Measurements from ENCODE around the gene AIM2. TPM values are rescaled to one million over a fixed set of nuclear protein-coding genes. Genes with fewer than 3 reads are reported as not detected.

AIM2 gene
- total RNA-seq, 6 donors from 2014 or later: 0.80 to 5.5 (median 2.7) TPM; not detected in 1

- ATAC-seq (ENCODE audit: low FRiP score in 2 of 2) (no peak), DNase-seq (no peak)
- Histone ChIP-seq H3K9me3 (no peaks in the 10 kb centered on the region), H3K4me3 (no peak overlapping the region), H3K36me3 (no peaks in the 10 kb centered on the region), H3K4me1 (no peaks in the 10 kb centered on the region), H3K27me3 (no peaks in the 10 kb centered on the region), H3K27ac (no peak overlapping the region)
- no peak for TF ChIP-seq POLR2A (IDR thresholded peaks at IDR 0.05)
- no peak for TF ChIP-seq CTCF (IDR thresholded peaks at IDR 0.05)
- no peak for TF ChIP-seq EP300 (IDR thresholded peaks at IDR 0.05)
- WGBS, 2 donors: 89 to 90% methylated on average over 1 of the region's 1 CpG
These were observed 6.4 kb upstream of the AIM2 start for GRCh38 chr1:159083013-159083412.

GRCh38 chr1:159081626-159082025, 5.1 kb upstream of the AIM2 start:
- no peaks in the 10 kb centered on the region for H3K27me3 ChIP-seq
- TF ChIP-seq EP300 (IDR thresholded peaks at IDR 0.05): no peak
- TF ChIP-seq POLR2A (IDR thresholded peaks at IDR 0.05): no peak
- no peak for TF ChIP-seq POLR2AphosphoS5 (IDR thresholded peaks at IDR 0.05)
- TF ChIP-seq CTCF (IDR thresholded peaks at IDR 0.05): no peak
- ATAC-seq (ENCODE audit: low FRiP score in 2 of 2): no peak
- H3K27ac ChIP-seq: no peak overlapping the region
- H3K36me3 ChIP-seq: no peaks in the 10 kb centered on the region
- no peak for DNase-seq
- 68 to 72% methylated on average over 1 of the region's 1 CpG for WGBS, 2 donors
- no peaks in the 10 kb centered on the region for H3K4me1 ChIP-seq
- H3K9me3 ChIP-seq: no peaks in the 10 kb centered on the region
- no peak overlapping the region for H3K4me3 ChIP-seq

- no peaks in the 10 kb centered on the region for H3K27me3 ChIP-seq
- H3K4me1 ChIP-seq: no peaks in the 10 kb centered on the region
- no peak for DNase-seq
- no peak for ATAC-seq (ENCODE audit: low FRiP score in 2 of 2)
- WGBS, 2 donors: 85 to 86% methylated on average over 1 of the region's 1 CpG
- no peaks in the 10 kb centered on the region for H3K36me3 ChIP-seq
- H3K4me3 ChIP-seq: no peak overlapping the region
- TF ChIP-seq POLR2A (IDR thresholded peaks at IDR 0.05): no peak
- no peaks in the 10 kb centered on the region for H3K9me3 ChIP-seq
- H3K27ac ChIP-seq: no peak overlapping the region
These were observed 3.0 kb upstream of the AIM2 start for GRCh38 chr1:159079525-159079924.

- Histone ChIP-seq H3K4me1 (no peaks in the 10 kb centered on the region), H3K4me3 (peak overlapping the region in 1 of 4 donors; percentile 16), H3K27me3 (no peaks in the 10 kb centered on the region), H3K9me3 (no peaks in the 10 kb centered on the region), H3K27ac (peak overlapping the region; percentile 73 to 80 (median 78)), H3K36me3 (no peaks in the 10 kb centered on the region)
- ATAC-seq (ENCODE audit: low FRiP score in 2 of 2) (peak; percentile 74 to 83), DNase-seq (peak in 1 of 2 donors; percentile 70)
- TF ChIP-seq POLR2AphosphoS5 (IDR thresholded peaks at IDR 0.05): no peak
- peak in 1 of 6 experiments; percentile 12 for TF ChIP-seq CTCF (IDR thresholded peaks at IDR 0.05)
- TF ChIP-seq POLR2A (IDR thresholded peaks at IDR 0.05): peak in 1 of 4 donors; percentile 55
- 67 to 73% methylated on average over 12 of the region's 12 CpGs for WGBS, 2 donors
These were observed 775 bp upstream of the AIM2 start for GRCh38 chr1:159077120-159077961.

- H3K4me1 ChIP-seq: peaks cover 5 to 15% (median 9%) of the 10 kb centered on the region in 4 donors
- peak; percentile 58 to 88 for ATAC-seq (ENCODE audit: low FRiP score in 2 of 2)
- DNase-seq: no peak
These were observed 4.5 kb downstream of the AIM2 start for GRCh38 chr1:159071970-159072582.

More at GRCh38 chr1:159071970-159072582, 4.5 kb downstream of the AIM2 start:
- no peak for TF ChIP-seq EP300 (IDR thresholded peaks at IDR 0.05)
- TF ChIP-seq CTCF (IDR thresholded peaks at IDR 0.05): peak; percentile 57 to 77 (median 68)
- Histone ChIP-seq H3K27me3 (no peaks in the 10 kb centered on the region), H3K4me3 (no peak overlapping the region), H3K27ac (no peak overlapping the region), H3K9me3 (no peaks in the 10 kb centered on the region), H3K36me3 (no peaks in the 10 kb centered on the region)

Data from upper lobe of left lung (tissue), 6 donors.